NCI-H2171 (cell line): Measurements from ENCODE around the gene ARID3C.
A peak's percentile ranks its signal among the peaks of the same experiment; 100 is the strongest.

Source experiments
- DNase-seq: peaks from one replicate; lab custom pipeline; 2025; lab: John Stamatoyannopoulos, UW

Gene ARID3C

GRCh38 chr9:34628656-34629490 is at the start of gene ARID3C:
ARID3C (minus strand) TSS chr9:34629066; CDS start chr9:34628014, 1,052 bp downstream.
- no peak for DNase-seq

GRCh38 chr9:34675869-34676268 is 47.0 kb upstream of the ARID3C start:
- no peak for DNase-seq

- no peak for DNase-seq
Measured at GRCh38 chr9:34675048-34675714, 46.3 kb upstream of the ARID3C start.

- DNase-seq = no peak
Measured at GRCh38 chr9:34674440-34674839, 45.6 kb upstream of the ARID3C start.

- DNase-seq = no peak
Measured at GRCh38 chr9:34671307-34671706, 42.4 kb upstream of the ARID3C start.

- no peak for DNase-seq
Measured at GRCh38 chr9:34669809-34670562, 41.1 kb upstream of the ARID3C start.

- DNase-seq = peak; percentile 81
Measured at GRCh38 chr9:34665381-34666250, 36.8 kb upstream of the ARID3C start.

GRCh38 chr9:34665067-34665380 is 36.2 kb upstream of the ARID3C start:
- no peak for DNase-seq

- no peak for DNase-seq
Measured at GRCh38 chr9:34664281-34665066, 35.6 kb upstream of the ARID3C start.

- DNase-seq = no peak
Measured at GRCh38 chr9:34663303-34663605, 34.4 kb upstream of the ARID3C start.

GRCh38 chr9:34662526-34663302 is 33.8 kb upstream of the ARID3C start, which contains the start of gene CCL27:
CCL27 (minus strand) TSS chr9:34662657; CDS start chr9:34662633, 24 bp downstream.
- DNase-seq = no peak

- DNase-seq = no peak
Measured at GRCh38 chr9:34659592-34660253, 30.9 kb upstream of the ARID3C start.

- DNase-seq = no peak
Measured at GRCh38 chr9:34658461-34658860, 29.6 kb upstream of the ARID3C start.

- DNase-seq = no peak
Measured at GRCh38 chr9:34656992-34657391, 28.1 kb upstream of the ARID3C start.

- no peak for DNase-seq
Measured at GRCh38 chr9:34655394-34655793, 26.5 kb upstream of the ARID3C start.

- peak; percentile 18 for DNase-seq
Measured at GRCh38 chr9:34654323-34655051, 25.6 kb upstream of the ARID3C start.

- no peak for DNase-seq
Measured at GRCh38 chr9:34653151-34654072, 24.5 kb upstream of the ARID3C start.

- no peak for DNase-seq
Measured at GRCh38 chr9:34652602-34653000, 23.7 kb upstream of the ARID3C start.
